ENCODE measurements around the gene RFX3.

Gene RFX3

GRCh38 chr9:3434594-3434993, 91.2 kb downstream of the RFX3 start:
- no peak for DNase-seq (ENCODE audit: low read depth in 3 of 3)

DNA sequence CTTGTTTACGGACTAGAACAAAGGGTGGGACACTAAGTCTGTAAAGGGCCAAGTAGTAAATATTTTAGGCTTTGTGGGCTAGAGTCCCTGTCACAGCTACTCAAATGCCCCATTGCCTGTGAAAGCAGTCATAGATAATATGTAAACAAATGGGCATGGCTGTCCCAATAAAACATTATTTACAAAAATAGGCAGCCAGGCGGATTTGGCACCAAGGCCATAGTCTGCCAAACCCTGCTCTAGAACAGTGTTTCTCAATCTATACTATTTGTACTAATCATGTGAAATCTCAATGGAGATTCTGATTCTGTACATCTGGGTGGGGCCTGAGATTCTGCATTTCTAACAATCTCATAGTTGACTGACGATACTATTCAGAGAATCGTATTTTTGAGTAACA, 92.0 kb downstream of the RFX3 start:
- no peak for DNase-seq (ENCODE audit: low read depth in 3 of 3)

DNA sequence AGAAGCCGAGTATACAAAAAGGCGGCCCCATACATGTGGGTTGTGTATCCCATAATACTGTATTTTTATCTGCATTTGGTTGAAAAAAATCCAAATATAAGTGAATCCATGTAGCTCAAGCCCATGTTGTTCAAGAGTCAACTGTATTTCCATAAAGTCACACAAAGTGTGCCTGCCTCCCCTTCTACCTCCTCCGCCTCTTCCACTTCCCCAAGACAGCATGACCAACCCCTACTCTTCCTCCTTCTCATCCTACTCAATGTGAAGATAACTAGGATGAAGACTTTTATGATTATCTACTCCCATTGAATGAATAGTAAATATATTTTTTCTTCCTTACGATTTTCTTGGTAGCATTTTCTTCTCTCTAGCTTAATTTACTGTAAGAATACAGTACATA, 92.7 kb downstream of the RFX3 start:
- no peak for DNase-seq (ENCODE audit: low read depth in 3 of 3)

DNA sequence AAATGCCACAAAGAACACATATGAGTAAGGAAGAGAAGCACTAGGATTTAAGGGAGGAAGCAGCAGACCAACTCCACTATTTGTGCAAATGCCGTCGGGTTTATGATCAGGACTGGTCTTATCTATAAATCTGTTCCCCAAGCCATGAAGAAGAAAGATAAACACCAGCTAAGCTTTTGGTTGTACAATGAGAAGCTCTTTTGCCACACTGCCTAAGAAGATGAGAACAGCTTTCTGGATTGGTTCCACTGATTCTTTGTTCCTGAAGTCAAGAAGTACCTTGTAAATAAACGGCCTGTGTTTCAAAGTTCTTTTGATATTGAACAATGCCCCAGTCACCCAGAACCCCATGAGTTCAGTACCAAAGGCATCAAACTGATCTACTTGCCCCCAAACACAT, 93.9 kb downstream of the RFX3 start:
- DNase-seq (ENCODE audit: low read depth in 3 of 3) = no peak

DNA sequence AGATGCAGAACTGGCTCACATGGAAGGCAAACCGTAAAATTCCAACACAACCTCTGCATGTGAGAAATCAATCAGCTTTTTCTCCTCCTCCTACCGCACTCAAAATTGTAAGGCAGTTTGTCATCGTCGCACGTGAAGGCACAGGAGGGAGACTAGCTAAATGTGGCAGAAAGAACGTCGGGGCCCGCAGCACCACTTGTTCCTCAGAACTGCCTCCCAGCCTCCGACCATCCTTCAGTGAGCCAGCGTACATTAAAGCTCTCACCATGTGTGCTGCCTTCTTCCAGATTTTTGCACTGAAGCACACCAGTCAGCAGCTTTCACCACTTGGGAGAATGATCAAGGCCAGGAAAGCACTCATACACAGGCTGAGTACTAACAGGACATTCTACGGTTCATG, 105.9 kb downstream of the RFX3 start:
- DNase-seq (ENCODE audit: low read depth in 3 of 3) = no peak

GRCh38 chr9:3415906-3416305, 109.9 kb downstream of the RFX3 start:
- DNase-seq (ENCODE audit: low read depth in 3 of 3) = no peak

- no peak for DNase-seq (ENCODE audit: low read depth in 3 of 3)
These were observed 111.8 kb downstream of the RFX3 start for GRCh38 chr9:3413984-3414383.

DNA sequence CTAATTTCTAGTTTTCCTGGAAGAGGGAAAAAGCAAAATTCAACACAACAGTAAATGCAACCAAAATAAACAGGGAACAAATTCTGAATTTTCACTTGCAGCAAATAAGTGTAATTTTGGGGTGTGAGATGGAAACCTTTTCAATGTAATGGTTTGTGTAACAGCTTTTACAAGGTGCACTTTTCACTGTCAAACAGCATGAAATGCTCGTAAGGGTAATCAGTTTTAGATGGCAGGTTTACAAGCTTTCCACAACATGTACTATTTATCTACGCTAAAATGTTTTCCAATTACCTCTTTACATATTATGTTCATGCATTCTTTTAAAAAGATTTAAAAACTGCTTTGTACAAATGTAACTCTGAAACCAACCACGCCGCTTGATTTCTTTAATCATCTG, 115.3 kb downstream of the RFX3 start:
- DNase-seq (ENCODE audit: low read depth in 3 of 3) = no peak

DNA sequence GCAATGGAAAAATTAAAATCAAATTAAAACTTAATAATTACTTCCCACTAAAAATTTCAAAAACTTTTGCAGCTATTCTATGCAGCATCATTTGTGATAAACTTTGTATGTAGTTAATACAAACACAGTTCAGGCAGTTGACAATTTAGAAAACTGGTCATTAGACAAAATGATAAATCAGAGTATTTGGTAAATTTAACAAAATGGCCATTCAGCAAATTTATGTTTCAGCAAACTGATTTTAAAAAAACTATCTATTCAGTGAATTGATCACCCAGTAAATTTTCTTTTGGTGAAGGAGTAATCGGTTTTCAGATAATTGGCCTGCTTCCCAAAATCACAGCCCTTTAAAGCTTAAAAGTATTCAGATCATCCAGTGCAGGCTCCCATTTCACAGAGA, 116.3 kb downstream of the RFX3 start:
- DNase-seq (ENCODE audit: low read depth in 3 of 3) = no peak

DNA sequence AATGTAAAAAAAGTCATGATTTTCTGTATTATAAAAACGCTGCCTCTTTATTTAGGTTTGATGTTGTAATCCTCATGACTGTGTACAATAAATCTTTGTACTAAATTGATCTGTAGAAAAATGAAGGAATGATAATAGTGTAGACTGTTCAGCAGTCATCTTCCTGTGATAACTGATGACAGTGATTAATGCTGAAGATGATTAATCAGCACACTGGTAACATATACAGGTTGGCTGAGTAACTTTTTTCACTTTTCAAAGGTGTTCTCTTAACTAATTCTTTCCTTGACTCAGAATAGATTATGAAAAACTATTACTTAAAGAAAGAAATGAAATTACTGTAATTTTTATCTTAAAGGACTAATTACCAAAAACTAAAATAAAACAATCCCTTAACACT, 122.5 kb downstream of the RFX3 start:
- no peak for DNase-seq (ENCODE audit: low read depth in 3 of 3)

GRCh38 chr9:3401221-3401954, 124.4 kb downstream of the RFX3 start:
- no peak for DNase-seq (ENCODE audit: low read depth in 3 of 3)

GRCh38 chr9:3398232-3398648, 127.6 kb downstream of the RFX3 start:
- DNase-seq (ENCODE audit: low read depth in 3 of 3) = no peak

GRCh38 chr9:3397766-3398165, 128.0 kb downstream of the RFX3 start:
- DNase-seq (ENCODE audit: low read depth in 3 of 3) = no peak

- no peak for DNase-seq (ENCODE audit: low read depth in 3 of 3)
These were observed 134.4 kb downstream of the RFX3 start for GRCh38 chr9:3391414-3391813.

DNA sequence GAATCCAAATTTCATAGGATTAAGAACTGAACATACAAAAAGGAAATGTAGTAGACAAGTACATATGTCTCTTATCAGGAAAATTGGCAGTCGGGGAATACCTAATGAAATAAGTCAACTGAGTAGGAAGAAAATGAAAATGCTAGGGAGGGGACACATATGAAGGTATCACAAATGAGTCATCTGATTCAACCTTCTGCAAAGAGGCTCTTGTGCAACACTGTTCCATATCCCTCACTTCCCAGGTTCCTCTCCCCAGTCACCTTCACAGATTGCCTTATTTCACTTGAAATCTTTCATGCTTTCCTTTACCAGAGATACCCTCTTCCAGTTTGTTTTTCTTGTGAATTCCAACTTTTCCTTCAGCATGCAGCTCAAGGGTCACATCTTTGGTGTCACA, 139.0 kb downstream of the RFX3 start:
- DNase-seq (ENCODE audit: low read depth in 3 of 3) = no peak

GRCh38 chr9:3385871-3386270, 139.9 kb downstream of the RFX3 start:
- peak; percentile 9 to 43 (median 27) for DNase-seq (ENCODE audit: low read depth in 3 of 3)

DNA sequence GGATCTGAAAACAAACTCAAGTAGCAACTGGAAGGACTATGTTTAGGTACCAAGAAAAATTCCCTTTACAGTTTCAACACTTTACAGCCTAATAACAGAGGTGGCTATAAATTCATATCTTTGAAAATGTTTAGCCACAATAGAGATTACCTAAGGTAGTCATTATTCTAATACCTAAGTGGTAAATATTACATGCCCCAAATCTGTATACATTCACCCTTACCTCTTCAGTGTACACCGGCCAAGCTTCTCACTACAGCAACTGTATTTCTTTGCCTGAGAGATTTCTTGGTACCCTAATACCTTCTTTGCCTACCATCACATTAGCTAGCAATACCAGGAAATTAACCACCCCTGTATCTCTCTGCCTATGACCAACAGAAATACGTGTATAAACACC, 154.0 kb downstream of the RFX3 start:
- no peak for DNase-seq (ENCODE audit: low read depth in 3 of 3)

DNA sequence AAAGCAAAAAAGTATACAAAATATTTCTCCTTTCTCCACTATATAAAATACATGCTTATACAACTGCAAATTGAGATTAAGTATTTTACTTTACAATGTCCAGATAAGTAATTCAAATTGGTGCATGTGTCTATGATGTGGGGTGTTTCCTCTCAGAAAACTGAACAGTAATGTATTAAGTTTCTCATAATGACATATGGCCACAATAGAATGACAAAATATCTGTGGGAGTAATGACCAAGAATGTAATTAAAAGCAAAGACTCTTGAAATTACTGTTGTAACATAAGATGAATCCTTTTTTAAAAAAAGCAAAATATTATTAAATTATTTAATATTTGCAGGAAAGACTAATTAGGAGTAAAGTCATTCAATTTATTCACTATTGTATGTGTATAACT, 155.1 kb downstream of the RFX3 start:
- no peak for DNase-seq (ENCODE audit: low read depth in 3 of 3)

- DNase-seq (ENCODE audit: low read depth in 3 of 3) = no peak
These were observed 158.6 kb downstream of the RFX3 start for GRCh38 chr9:3367185-3367584.

GRCh38 chr9:3361689-3362392, 164.0 kb downstream of the RFX3 start:
- no peak for DNase-seq (ENCODE audit: low read depth in 3 of 3)

DNA sequence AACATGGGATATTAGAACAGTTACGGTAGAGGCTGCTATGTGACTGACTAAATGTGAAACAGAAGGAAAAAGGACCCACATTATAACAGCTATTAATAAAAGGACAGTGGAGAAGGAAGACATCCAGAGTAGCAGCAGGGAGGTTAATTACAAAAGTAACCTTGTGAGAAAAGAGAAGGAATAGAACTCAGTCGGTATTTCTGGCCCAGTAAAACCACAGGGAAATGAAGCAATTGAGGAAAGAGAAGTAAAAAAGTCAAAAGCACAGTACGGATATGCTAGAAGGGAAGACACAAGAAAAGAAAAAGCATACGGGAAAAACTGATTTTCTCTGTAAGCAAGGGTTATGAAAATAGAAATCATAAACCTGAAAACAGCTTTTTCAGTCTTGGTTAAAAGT, 164.7 kb downstream of the RFX3 start:
- no peak for DNase-seq (ENCODE audit: low read depth in 3 of 3)

DNA sequence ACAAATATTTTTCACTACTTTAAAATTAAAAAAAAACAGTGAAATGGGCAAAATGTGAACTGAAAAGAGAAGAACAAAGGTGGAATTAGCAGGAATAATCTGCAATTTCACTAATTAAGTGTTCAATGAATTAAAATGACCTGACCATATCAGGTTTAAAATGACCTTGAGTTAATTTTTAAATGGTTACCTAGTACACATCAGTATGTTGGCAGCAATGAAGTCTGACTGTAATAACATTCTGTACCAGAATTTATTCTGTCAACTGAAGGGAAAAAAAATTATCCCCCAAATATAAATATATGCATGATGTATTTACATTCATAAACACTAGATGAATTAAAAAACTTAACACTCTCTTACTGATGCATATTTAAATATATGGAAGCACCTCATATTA, 165.6 kb downstream of the RFX3 start:
- no peak for DNase-seq (ENCODE audit: low read depth in 3 of 3)

GRCh38 chr9:3359778-3360177, 166.0 kb downstream of the RFX3 start:
- no peak for DNase-seq (ENCODE audit: low read depth in 3 of 3)

All from stimulated activated CD4-positive, alpha-beta T cell treated with anti-CD3 and anti-CD28 coated beads, TNF-alpha, amount 100 ng/mL, for 24 hours (primary cell).